Neural cell (in vitro differentiated cells): ENCODE results near the gene SHISA9. TPM values are rescaled to one million over a fixed set of nuclear protein-coding genes. Genes with fewer than 3 reads are reported as not detected.

Source experiments
- H2AFZ ChIP-seq: fragments of 200-600, 300-800 bp; sonication (generic), shearing (Covaris generic); 2 replicates; pipeline ENCODE4 v1.6.0; 2014; ENCODE audit warnings: low read depth, mild to moderate bottlenecking, antibody characterized with exemption, low read length, moderate library complexity
- H3F3A ChIP-seq: fragments of 200-600 bp; shearing (Covaris generic); 2 replicates; pipeline ENCODE4 v1.6.1; 2016; ENCODE audit warnings: mild to moderate bottlenecking, moderate library complexity, mixed read lengths, antibody characterized with exemption, low read length; ENCODE audit not compliant: insufficient read depth, poor library complexity, severe bottlenecking
- H3K27ac ChIP-seq: fragments of 200-600, 300-800 bp; sonication (generic), shearing (Covaris generic); 2 replicates; pipeline ENCODE4 v1.5.1; 2014; ENCODE audit warnings: mild to moderate bottlenecking, low read length, moderate library complexity
- H3K27me3 ChIP-seq: fragments of 300-800, 200-600 bp; sonication (generic), shearing (Covaris generic); 2 replicates; pipeline ENCODE4 v1.6.0; 2014; ENCODE audit warnings: mild to moderate bottlenecking, low read depth, low read length, moderate library complexity; ENCODE audit not compliant: insufficient read depth
- H3K36me3 ChIP-seq: fragments of 300-800, 200-600 bp; sonication (generic), shearing (Covaris generic); 2 replicates; pipeline ENCODE4 v1.5.1; 2014; ENCODE audit warnings: mild to moderate bottlenecking, antibody characterized with exemption, low read length, moderate library complexity; ENCODE audit not compliant: insufficient read depth
- H3K4me2 ChIP-seq: fragments of 300-800, 200-600 bp; sonication (generic), shearing (Covaris generic); 2 replicates; pipeline ENCODE4 v1.6.0; 2014; ENCODE audit warnings: mild to moderate bottlenecking, low read length
- H3K4me3 ChIP-seq: fragments of 300-800, 200-600 bp; sonication (generic), shearing (Covaris generic); 2 replicates; pipeline ENCODE4 v1.5.1; 2014; ENCODE audit warnings: mild to moderate bottlenecking, low read length, moderate library complexity
- H3K79me2 ChIP-seq: fragments of 200-600 bp; shearing (Covaris generic); replicated peaks from 2 replicates; pipeline ENCODE4 v1.6.0; 2014; ENCODE audit warnings: mild to moderate bottlenecking, low read length, moderate library complexity; ENCODE audit not compliant: insufficient read depth
- H3K9ac ChIP-seq: fragments of 300-800, 200-600 bp; sonication (generic), shearing (Covaris generic); 2 replicates; pipeline ENCODE4 v1.6.1; 2016; ENCODE audit warnings: mild to moderate bottlenecking, low read length, mixed read lengths
- H3K9me2 ChIP-seq: fragments of 200-600 bp; shearing (Covaris generic); 2 replicates; pipeline ENCODE4 v1.6.1; 2016; ENCODE audit warnings: mild to moderate bottlenecking, low read length, mixed read lengths; ENCODE audit not compliant: insufficient read depth
- H3K9me3 ChIP-seq: fragments of 200-600, 300-800 bp; sonication (generic), shearing (Covaris generic); 2 replicates; pipeline ENCODE4 v1.6.1; 2016; ENCODE audit warnings: mild to moderate bottlenecking, mixed run types, low read length, moderate library complexity, mixed read lengths
- H4K20me1 ChIP-seq: fragments of 200-600 bp; shearing (Covaris generic); 2 replicates; pipeline ENCODE4 v1.6.1; 2016; ENCODE audit warnings: mild to moderate bottlenecking, mixed run types; ENCODE audit not compliant: insufficient read depth
- EP300 ChIP-seq: fragments of 450-650 bp; conservative IDR thresholded peaks from 2 replicates; pipeline ENCODE4 v1.6.1; 2014; ENCODE audit warnings: antibody characterized with exemption, mild to moderate bottlenecking, moderate library complexity; ENCODE audit not compliant: poor library complexity, severe bottlenecking
- EZH2 ChIP-seq: fragments of 200-600, 300-800 bp; shearing (Covaris generic), sonication (generic); IDR thresholded peaks from 2 replicates; pipeline ENCODE4 v1.6.1; 2014; ENCODE audit warnings: antibody characterized with exemption, low read length, borderline replicate concordance, mild to moderate bottlenecking; ENCODE audit not compliant: insufficient read depth, poor library complexity, severe bottlenecking
- MXI1 ChIP-seq: fragments of 450-650 bp; conservative IDR thresholded peaks from 2 replicates; pipeline ENCODE4 v1.6.1; 2014; ENCODE audit warnings: antibody characterized with exemption, mild to moderate bottlenecking; ENCODE audit not compliant: poor library complexity, severe bottlenecking
- POLR2AphosphoS5 ChIP-seq: IDR thresholded peaks from 2 replicates; pipeline ENCODE4 v1.6.1; 2012
- RAD21 ChIP-seq: fragments of 450-650 bp; conservative IDR thresholded peaks from 2 replicates; pipeline ENCODE4 v1.6.1; 2014; ENCODE audit warnings: antibody characterized with exemption, mild to moderate bottlenecking, moderate library complexity
- SMC3 ChIP-seq: fragments of 450-650 bp; conservative IDR thresholded peaks from 2 replicates; pipeline ENCODE4 v1.6.1; 2014; ENCODE audit warnings: antibody characterized with exemption, mild to moderate bottlenecking, moderate library complexity; ENCODE audit not compliant: poor library complexity
- TAF1 ChIP-seq: IDR thresholded peaks from 2 replicates; pipeline ENCODE4 v1.6.1; 2012; ENCODE audit warnings: low read depth
- polyA plus RNA-seq: library from polyadenylated mRNA; depleted of rRNA; stranded (reverse); fragments of >200 nt; gene quantifications from 2 replicates; pipeline ENCODE4 v1.2.3, GENCODE V29; 2014
- TF ChIP-seq, protein P1 (sequence below): IDR thresholded peaks from 2 replicates; pipeline ENCODE4 v1.6.1; 2012; ENCODE audit warnings: borderline replicate concordance
- TF ChIP-seq, protein P2 (sequence below): fragments of 450-650 bp; IDR thresholded peaks from 2 replicates; pipeline ENCODE4 v1.5.1; 2014; ENCODE audit warnings: antibody characterized with exemption, mild to moderate bottlenecking, moderate library complexity; ENCODE audit not compliant: poor library complexity, severe bottlenecking

Gene SHISA9
- polyA plus RNA-seq, 1 donor from 2014 or later = 2.0 TPM

DNA sequence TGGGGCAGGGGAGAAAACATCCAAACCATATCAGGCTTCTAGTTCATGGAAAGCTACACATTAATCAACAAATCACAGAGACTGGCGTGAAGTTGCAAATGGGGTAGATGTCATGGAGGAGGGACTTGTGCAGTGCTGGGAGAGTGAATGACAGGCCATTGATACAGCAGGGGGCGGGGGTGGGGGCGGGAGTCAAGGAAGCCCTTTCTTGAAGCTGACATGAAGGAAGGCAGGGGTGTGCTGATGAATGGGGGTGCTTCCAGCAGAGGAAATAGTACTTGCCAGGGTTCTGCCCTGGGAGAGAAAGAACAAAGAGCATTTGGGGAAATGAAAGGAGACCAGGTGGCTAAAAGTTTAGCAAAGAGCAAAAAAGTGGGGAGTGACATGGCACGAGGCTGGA, 269.9 kb downstream of the SHISA9 start:
- no peaks in the 10 kb centered on the region for H4K20me1 ChIP-seq
- no peaks in the 10 kb centered on the region for H3F3A ChIP-seq
- H3K9me3 ChIP-seq = no peaks in the 10 kb centered on the region
- TF ChIP-seq EP300 (no peak), TAF1 (no peak), RAD21 (no peak), SMC3 (no peak), POLR2AphosphoS5 (no peak), MXI1 (no peak), EZH2 (no peak)
- TF ChIP-seq, protein P1, sequence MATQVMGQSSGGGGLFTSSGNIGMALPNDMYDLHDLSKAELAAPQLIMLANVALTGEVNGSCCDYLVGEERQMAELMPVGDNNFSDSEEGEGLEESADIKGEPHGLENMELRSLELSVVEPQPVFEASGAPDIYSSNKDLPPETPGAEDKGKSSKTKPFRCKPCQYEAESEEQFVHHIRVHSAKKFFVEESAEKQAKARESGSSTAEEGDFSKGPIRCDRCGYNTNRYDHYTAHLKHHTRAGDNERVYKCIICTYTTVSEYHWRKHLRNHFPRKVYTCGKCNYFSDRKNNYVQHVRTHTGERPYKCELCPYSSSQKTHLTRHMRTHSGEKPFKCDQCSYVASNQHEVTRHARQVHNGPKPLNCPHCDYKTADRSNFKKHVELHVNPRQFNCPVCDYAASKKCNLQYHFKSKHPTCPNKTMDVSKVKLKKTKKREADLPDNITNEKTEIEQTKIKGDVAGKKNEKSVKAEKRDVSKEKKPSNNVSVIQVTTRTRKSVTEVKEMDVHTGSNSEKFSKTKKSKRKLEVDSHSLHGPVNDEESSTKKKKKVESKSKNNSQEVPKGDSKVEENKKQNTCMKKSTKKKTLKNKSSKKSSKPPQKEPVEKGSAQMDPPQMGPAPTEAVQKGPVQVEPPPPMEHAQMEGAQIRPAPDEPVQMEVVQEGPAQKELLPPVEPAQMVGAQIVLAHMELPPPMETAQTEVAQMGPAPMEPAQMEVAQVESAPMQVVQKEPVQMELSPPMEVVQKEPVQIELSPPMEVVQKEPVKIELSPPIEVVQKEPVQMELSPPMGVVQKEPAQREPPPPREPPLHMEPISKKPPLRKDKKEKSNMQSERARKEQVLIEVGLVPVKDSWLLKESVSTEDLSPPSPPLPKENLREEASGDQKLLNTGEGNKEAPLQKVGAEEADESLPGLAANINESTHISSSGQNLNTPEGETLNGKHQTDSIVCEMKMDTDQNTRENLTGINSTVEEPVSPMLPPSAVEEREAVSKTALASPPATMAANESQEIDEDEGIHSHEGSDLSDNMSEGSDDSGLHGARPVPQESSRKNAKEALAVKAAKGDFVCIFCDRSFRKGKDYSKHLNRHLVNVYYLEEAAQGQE = no peak
- TF ChIP-seq, protein P2, sequence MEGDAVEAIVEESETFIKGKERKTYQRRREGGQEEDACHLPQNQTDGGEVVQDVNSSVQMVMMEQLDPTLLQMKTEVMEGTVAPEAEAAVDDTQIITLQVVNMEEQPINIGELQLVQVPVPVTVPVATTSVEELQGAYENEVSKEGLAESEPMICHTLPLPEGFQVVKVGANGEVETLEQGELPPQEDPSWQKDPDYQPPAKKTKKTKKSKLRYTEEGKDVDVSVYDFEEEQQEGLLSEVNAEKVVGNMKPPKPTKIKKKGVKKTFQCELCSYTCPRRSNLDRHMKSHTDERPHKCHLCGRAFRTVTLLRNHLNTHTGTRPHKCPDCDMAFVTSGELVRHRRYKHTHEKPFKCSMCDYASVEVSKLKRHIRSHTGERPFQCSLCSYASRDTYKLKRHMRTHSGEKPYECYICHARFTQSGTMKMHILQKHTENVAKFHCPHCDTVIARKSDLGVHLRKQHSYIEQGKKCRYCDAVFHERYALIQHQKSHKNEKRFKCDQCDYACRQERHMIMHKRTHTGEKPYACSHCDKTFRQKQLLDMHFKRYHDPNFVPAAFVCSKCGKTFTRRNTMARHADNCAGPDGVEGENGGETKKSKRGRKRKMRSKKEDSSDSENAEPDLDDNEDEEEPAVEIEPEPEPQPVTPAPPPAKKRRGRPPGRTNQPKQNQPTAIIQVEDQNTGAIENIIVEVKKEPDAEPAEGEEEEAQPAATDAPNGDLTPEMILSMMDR = no peak
- no peaks in the 10 kb centered on the region for H3K79me2 ChIP-seq
- H3K36me3 ChIP-seq = no peaks in the 10 kb centered on the region
- no peak overlapping the region for H3K9ac ChIP-seq
- H3K4me2 ChIP-seq = no peak overlapping the region
- no peak overlapping the region for H3K4me3 ChIP-seq
- H2AFZ ChIP-seq = no peak overlapping the region
- H3K27ac ChIP-seq = no peak overlapping the region
- H3K27me3 ChIP-seq = no peaks in the 10 kb centered on the region
- no peaks in the 10 kb centered on the region for H3K9me2 ChIP-seq

DNA sequence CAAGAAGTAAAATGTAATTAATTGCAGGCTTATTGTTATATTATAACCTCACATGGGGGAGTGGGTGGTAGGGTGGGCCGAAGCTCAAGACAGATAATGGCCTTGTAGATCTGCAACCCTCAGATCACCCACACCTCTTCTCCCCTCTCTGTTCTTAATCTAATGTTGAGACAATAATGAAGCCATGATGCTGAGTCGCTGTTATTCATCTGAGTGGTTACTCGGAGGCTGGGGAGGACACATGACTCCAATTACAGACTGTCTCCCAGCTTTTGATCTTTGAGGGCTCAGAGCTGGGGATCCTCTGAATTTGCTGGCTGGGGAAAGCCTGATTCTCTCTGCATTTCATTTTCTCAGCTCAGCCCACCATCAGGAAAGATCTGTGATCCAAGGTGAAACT, 275.3 kb downstream of the SHISA9 start:
- TF ChIP-seq TAF1 = no peak
- TF ChIP-seq RAD21 = no peak
- TF ChIP-seq, protein P2 = no peak
- TF ChIP-seq POLR2AphosphoS5 = no peak
- no peak for TF ChIP-seq SMC3
- TF ChIP-seq EZH2 = no peak
- TF ChIP-seq, protein P1 = no peak
- TF ChIP-seq EP300 = no peak
- TF ChIP-seq MXI1 = no peak
- no peak overlapping the region for H3K9ac ChIP-seq
- H4K20me1 ChIP-seq = no peaks in the 10 kb centered on the region
- H3K9me2 ChIP-seq = no peaks in the 10 kb centered on the region
- no peaks in the 10 kb centered on the region for H3K79me2 ChIP-seq
- H3K27ac ChIP-seq = no peak overlapping the region
- H3K4me2 ChIP-seq = no peak overlapping the region
- H3F3A ChIP-seq = no peaks in the 10 kb centered on the region
- no peaks in the 10 kb centered on the region for H3K36me3 ChIP-seq
- H3K4me3 ChIP-seq = no peak overlapping the region
- H3K27me3 ChIP-seq = no peaks in the 10 kb centered on the region
- H2AFZ ChIP-seq = no peak overlapping the region
- H3K9me3 ChIP-seq = no peaks in the 10 kb centered on the region
